HepG2 (cell line): ENCODE data around the gene FAAP20. TPM values are rescaled to one million over a fixed set of nuclear protein-coding genes. Genes with fewer than 3 reads are reported as not detected.

Source experiments
- HMGXB4 ChIP-seq, 2 experiments: sonication (generic) in 1 of 2; formaldehyde crosslinking in 1 of 2; IDR thresholded peaks; 2 replicates each; pipeline versions ENCODE4 v1.4.0 to v1.6.1; 2018 to 2020; ENCODE audit warnings: missing genetic modification reagents in 2 of 2, borderline replicate concordance in 1 of 2, low read depth in 1 of 2, mild to moderate bottlenecking in 1 of 2, missing biosample characterization in 1 of 2
- JARID2 ChIP-seq: sonication (generic); formaldehyde crosslinking; IDR thresholded peaks from 2 replicates; pipeline ENCODE4 v1.8.1; 2023; ENCODE audit warnings: missing genetic modification reagents, inconsistent platforms; ENCODE audit not compliant: insufficient replicate concordance
- KLF16 ChIP-seq, 2 experiments: sonication (generic) in 1 of 2; formaldehyde crosslinking in 1 of 2; IDR thresholded peaks; 2 replicates each; pipeline versions ENCODE4 v1.6.1 to v1.8.0; 2016 to 2023; ENCODE audit warnings: missing genetic modification reagents in 2 of 2, missing compliant biosample characterization in 1 of 2
- MEIS1 ChIP-seq: sonication (generic); formaldehyde crosslinking; IDR thresholded peaks from 2 replicates; pipeline ENCODE4 v1.9.0; 2021; ENCODE audit warnings: mild to moderate bottlenecking, missing genetic modification reagents, moderate library complexity, borderline replicate concordance
- MYC ChIP-seq: sonication (generic); formaldehyde crosslinking; IDR thresholded peaks from 2 replicates; pipeline ENCODE4 v1.9.0; 2021; ENCODE audit warnings: missing genetic modification reagents, borderline replicate concordance
- SRSF4 ChIP-seq: fragments of 200-400 bp; formaldehyde crosslinking; IDR thresholded peaks from one replicate; pipeline ENCODE4 v1.6.1; 2018; ENCODE audit warnings: mild to moderate bottlenecking, low read depth, low read length, moderate library complexity; ENCODE audit not compliant: poor library complexity, severe bottlenecking
- ZHX2 ChIP-seq, 2 experiments: sonication (generic) in 1 of 2; formaldehyde crosslinking in 1 of 2; IDR thresholded peaks; 2 replicates each; pipeline versions ENCODE4 v1.6.1 to v1.9.0; 2014 to 2022; ENCODE audit warnings: antibody characterized with exemption in 1 of 2, borderline replicate concordance in 1 of 2, inconsistent platforms in 1 of 2, low read depth in 1 of 2, missing genetic modification reagents in 1 of 2
- ZNF124 ChIP-seq: sonication (generic); formaldehyde crosslinking; IDR thresholded peaks from 2 replicates; pipeline ENCODE4 v1.4.0; 2020; ENCODE audit warnings: missing genetic modification reagents
- ZNF143 ChIP-seq: sonication (generic); formaldehyde crosslinking; IDR thresholded peaks from 2 replicates; pipeline ENCODE4 v1.4.0; 2020; ENCODE audit warnings: missing genetic modification reagents
- ZNF280D ChIP-seq: sonication (generic); formaldehyde crosslinking; IDR thresholded peaks from 2 replicates; pipeline ENCODE4 v1.5.1; 2020; ENCODE audit warnings: mild to moderate bottlenecking, missing genetic modification reagents
- ZNF354B ChIP-seq: sonication (generic); formaldehyde crosslinking; IDR thresholded peaks from 2 replicates; pipeline ENCODE4 v1.8.0; 2022; ENCODE audit warnings: mild to moderate bottlenecking, missing genetic modification reagents
- ZNF414 ChIP-seq: sonication (generic); formaldehyde crosslinking; IDR thresholded peaks from 2 replicates; pipeline ENCODE4 v1.5.0; 2020; ENCODE audit warnings: missing genetic modification reagents
- ZNF574 ChIP-seq: sonication (generic); formaldehyde crosslinking; IDR thresholded peaks from 2 replicates; pipeline ENCODE4 v1.4.0; 2020; ENCODE audit warnings: missing genetic modification reagents
- polyA plus RNA-seq, 8 experiments: library from polyadenylated mRNA; depleted of rRNA in 3 of 8; stranded (reverse) in 7 of 8; unstranded in 1 of 8; fragments of >200 nt; fragmentation: Illumina TruSeq in 4 of 8; extraction: Trizol in 4 of 8; gene quantifications; 2 replicates each; pipeline versions ENCODE4 v1.2.1 to v1.2.3, GENCODE V29; 2011 to 2016; ENCODE audit warnings: low read depth in 4 of 8, missing spikeins in 1 of 8, mixed read lengths in 1 of 8; ENCODE audit not compliant: insufficient read depth in 1 of 8
- total RNA-seq, 5 experiments: library from RNA; depleted of rRNA; stranded (reverse); fragments of >200 nt; fragmentation: Illumina TruSeq; extraction: Trizol; gene quantifications; 2 replicates each; pipeline ENCODE4 v1.2.3, GENCODE V29; 2016; ENCODE audit warnings: low read depth in 1 of 5

Gene FAAP20
- total and polyA plus RNA-seq, 2 of the 13 experiments (the other 11 are each of a cell fraction or from before 2014, with no cell fraction given) = 9.6 to 10.8 TPM

- TF ChIP-seq ZNF280D (CRISPR knock-in tag) = 0 out of 2 replicates have a peak, but pooled peaks have one; percentile 18
- TF ChIP-seq ZNF574 (CRISPR knock-in tag) = peak; percentile 19; the same call in 1 of the 2 replicates
- TF ChIP-seq ZNF143 (CRISPR knock-in tag) = no peak
- TF ChIP-seq HMGXB4 (CRISPR knock-in tag; IDR thresholded peaks at IDR 0.05; ENCODE audit: borderline replicate concordance in 1 of 2, low read depth in 1 of 2) = no peak
- peak; percentile 48 for TF ChIP-seq JARID2
- 0 out of 2 replicates have a peak, but pooled peaks have one; percentile 9 for TF ChIP-seq ZNF414 (CRISPR knock-in tag)
- TF ChIP-seq MEIS1 = no peak
- TF ChIP-seq ZHX2 (IDR thresholded peaks at IDR 0.05; ENCODE audit: low read depth) = no peak
- TF ChIP-seq ZHX2 (CRISPR knock-in tag; IDR thresholded peaks at IDR 0.05; ENCODE audit: borderline replicate concordance) = no peak
- TF ChIP-seq ZNF124 = no peak
- peak in 1 of 2 experiments; percentile 2; a peak in 2 of 4 replicates for TF ChIP-seq KLF16 (CRISPR knock-in tag; IDR thresholded peaks at IDR 0.05)
- no peak for TF ChIP-seq SRSF4
- no peak; the same call in 1 of the 2 replicates for TF ChIP-seq MYC (CRISPR knock-in tag)
- no peak for TF ChIP-seq ZNF354B (CRISPR knock-in tag)
Measured at GRCh38 chr1:2234762-2235113, 40.2 kb upstream of the FAAP20 start (continued).
